ENCODE results near the gene SLC35C1. TPM values are rescaled to one million over a fixed set of nuclear protein-coding genes. Genes with fewer than 3 reads are reported as not detected.
"Not testable (repeated sequence)": the region's sequence is repeated elsewhere in the genome, so short reads cannot be mapped to it uniquely, and the experiment has no call there.

Gene SLC35C1
- total RNA-seq, 5 donors from 2014 or later (not counting 1 experiment from before 2014, with no cell fraction given) = 8.3 to 27.0 (median 23.9) TPM

DNA sequence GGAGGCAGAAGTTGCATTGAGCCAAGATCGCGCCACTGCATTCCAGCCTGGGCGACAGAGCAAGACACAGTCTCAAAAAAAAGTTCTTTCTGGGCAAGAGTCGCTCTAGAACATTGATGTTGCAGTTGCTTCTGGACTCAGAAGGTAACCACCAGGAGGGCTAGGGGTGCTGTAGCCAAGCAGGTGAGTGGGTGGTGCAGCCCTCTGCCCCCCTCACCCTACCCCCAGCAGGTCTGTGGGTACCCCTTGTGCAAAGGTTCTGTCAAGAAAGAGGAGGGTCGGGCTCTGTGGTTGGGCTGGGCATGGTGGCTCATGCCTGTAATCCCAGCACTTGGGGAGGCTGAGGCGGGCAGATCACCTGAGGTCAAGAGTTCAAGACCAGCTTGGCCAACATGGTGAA, 3.5 kb downstream of the SLC35C1 start:
- ATAC-seq (replicated peaks in 1 of 4); H3K9me3 ChIP-seq; H3K4me3 ChIP-seq (ENCODE audit: control insufficient read depth in 1 of 2, extremely low read depth in 1 of 2, low read length in 1 of 2); H3K27ac ChIP-seq (ENCODE audit: low read length); H3K9me3 Mint-ChIP-seq; POLR2A ChIA-PET; DNase-seq; H3K27me3 ChIP-seq (replicated peaks in 1 of 2; ENCODE audit: control insufficient read depth in 2 of 2, extremely low read depth in 1 of 2, insufficient read depth in 2 of 2, low read length in 1 of 2); CTCF ChIA-PET; H3K27me3 Mint-ChIP-seq: not testable (repeated sequence)
- 100% methylated on average over 2 of the region's 6 CpGs for WGBS (ENCODE audit: insufficient coverage)
- H3K4me1 ChIP-seq (ENCODE audit: control insufficient read depth in 1 of 2, extremely low read depth in 1 of 2, insufficient read depth in 2 of 2, low read length in 2 of 2) = peaks cover 12 to 61% of the 10 kb centered on the region in 2 experiments
- Mint-ChIP-seq H3K27ac (peak overlapping the region in 1 of 2 donors; percentile 71), H3K4me3 (peak overlapping the region in 1 of 3 donors; percentile 6), H3K36me3 (peaks cover 12% of the 10 kb centered on the region), H3K4me1 (peaks cover 48 to 52% (median 50%) of the 10 kb centered on the region in 3 donors)
- peaks cover 16 to 36% of the 10 kb centered on the region in 2 donors for H3K36me3 ChIP-seq (ENCODE audit: control insufficient read depth in 2 of 2, extremely low read depth in 1 of 2, insufficient read depth in 1 of 2, low read length in 1 of 2)

- WGBS (ENCODE audit: insufficient coverage) = 83% methylated on average over 11 of the region's 11 CpGs
- Histone ChIP-seq H3K36me3 (ENCODE audit: control insufficient read depth in 2 of 2, extremely low read depth in 1 of 2, insufficient read depth in 1 of 2, low read length in 1 of 2) (peaks cover 16 to 36% of the 10 kb centered on the region in 2 donors), H3K9me3 (no peaks in the 10 kb centered on the region), H3K4me1 (ENCODE audit: control insufficient read depth in 1 of 2, extremely low read depth in 1 of 2, insufficient read depth in 2 of 2, low read length in 2 of 2) (peaks cover 12 to 52% of the 10 kb centered on the region in 2 experiments), H3K4me3 (ENCODE audit: control insufficient read depth in 1 of 2, extremely low read depth in 1 of 2, low read length in 1 of 2) (no peak overlapping the region), H3K27me3 (replicated peaks in 1 of 2; ENCODE audit: control insufficient read depth in 2 of 2, extremely low read depth in 1 of 2, insufficient read depth in 2 of 2, low read length in 1 of 2) (no peaks in the 10 kb centered on the region), H3K27ac (ENCODE audit: low read length) (no peak overlapping the region)
- no peak for DNase-seq
- no peak overlapping the region for H3K4me3 Mint-ChIP-seq
- peak overlapping the region; percentile 64 to 77 for H3K27ac Mint-ChIP-seq
- H3K4me1 Mint-ChIP-seq = peaks cover 48 to 50% (median 50%) of the 10 kb centered on the region in 3 donors
- ChIA-PET CTCF (no interaction called here), POLR2A (no interaction called here)
- H3K27me3 Mint-ChIP-seq = no peaks in the 10 kb centered on the region
- no peak for ATAC-seq (replicated peaks in 1 of 4)
- no peaks in the 10 kb centered on the region for H3K9me3 Mint-ChIP-seq
- peaks cover 12% of the 10 kb centered on the region for H3K36me3 Mint-ChIP-seq
These were observed 4.8 kb downstream of the SLC35C1 start for GRCh38 chr11:45809456-45810395.

- H3K27me3 Mint-ChIP-seq = no peaks in the 10 kb centered on the region
- Histone ChIP-seq H3K9me3 (no peaks in the 10 kb centered on the region), H3K4me1 (ENCODE audit: control insufficient read depth in 1 of 2, extremely low read depth in 1 of 2, insufficient read depth in 2 of 2, low read length in 2 of 2) (peaks cover 12 to 48% of the 10 kb centered on the region in 2 experiments), H3K27ac (ENCODE audit: low read length) (no peak overlapping the region), H3K36me3 (ENCODE audit: control insufficient read depth in 2 of 2, extremely low read depth in 1 of 2, insufficient read depth in 1 of 2, low read length in 1 of 2) (peaks cover 16 to 36% of the 10 kb centered on the region in 2 donors), H3K4me3 (ENCODE audit: control insufficient read depth in 1 of 2, extremely low read depth in 1 of 2, low read length in 1 of 2) (no peak overlapping the region), H3K27me3 (replicated peaks in 1 of 2; ENCODE audit: control insufficient read depth in 2 of 2, extremely low read depth in 1 of 2, insufficient read depth in 2 of 2, low read length in 1 of 2) (no peaks in the 10 kb centered on the region)
- ATAC-seq (replicated peaks in 1 of 4) = no peak
- H3K36me3 Mint-ChIP-seq = peaks cover 12% of the 10 kb centered on the region
- WGBS (ENCODE audit: insufficient coverage) = 97% methylated on average over 19 of the region's 23 CpGs
- ChIA-PET CTCF (no interaction called here), POLR2A (no interaction called here)
- H3K27ac Mint-ChIP-seq = peak overlapping the region in 1 of 2 donors; percentile 77
- no peaks in the 10 kb centered on the region for H3K9me3 Mint-ChIP-seq
- DNase-seq = no peak
- peaks cover 46 to 50% (median 48%) of the 10 kb centered on the region in 3 donors for H3K4me1 Mint-ChIP-seq
- no peak overlapping the region for H3K4me3 Mint-ChIP-seq
These were observed 5.6 kb downstream of the SLC35C1 start for GRCh38 chr11:45810431-45811108.

- CTCF ChIA-PET = no interaction called here
- Mint-ChIP-seq H3K36me3 (peaks cover 12% of the 10 kb centered on the region), H3K9me3 (no peaks in the 10 kb centered on the region), H3K27me3 (no peaks in the 10 kb centered on the region), H3K4me1 (peaks cover 41 to 46% (median 45%) of the 10 kb centered on the region in 3 donors), H3K4me3 (no peak overlapping the region), H3K27ac (no peak overlapping the region)
- POLR2A ChIA-PET = no interaction called here
- Histone ChIP-seq H3K27ac (ENCODE audit: low read length) (no peak overlapping the region), H3K4me1 (ENCODE audit: control insufficient read depth in 1 of 2, extremely low read depth in 1 of 2, insufficient read depth in 2 of 2, low read length in 2 of 2) (peaks cover 8 to 43% of the 10 kb centered on the region in 2 experiments), H3K36me3 (ENCODE audit: control insufficient read depth in 2 of 2, extremely low read depth in 1 of 2, insufficient read depth in 1 of 2, low read length in 1 of 2) (peaks cover 16 to 36% of the 10 kb centered on the region in 2 donors), H3K27me3 (replicated peaks in 1 of 2; ENCODE audit: control insufficient read depth in 2 of 2, extremely low read depth in 1 of 2, insufficient read depth in 2 of 2, low read length in 1 of 2) (no peaks in the 10 kb centered on the region), H3K9me3 (no peaks in the 10 kb centered on the region), H3K4me3 (ENCODE audit: control insufficient read depth in 1 of 2, extremely low read depth in 1 of 2, low read length in 1 of 2) (no peak overlapping the region)
- 90% methylated on average over 13 of the region's 17 CpGs for WGBS (ENCODE audit: insufficient coverage)
- ATAC-seq (replicated peaks in 1 of 4) = no peak
- no peak for DNase-seq
These were observed 6.1 kb downstream of the SLC35C1 start for GRCh38 chr11:45811109-45811435.

DNA sequence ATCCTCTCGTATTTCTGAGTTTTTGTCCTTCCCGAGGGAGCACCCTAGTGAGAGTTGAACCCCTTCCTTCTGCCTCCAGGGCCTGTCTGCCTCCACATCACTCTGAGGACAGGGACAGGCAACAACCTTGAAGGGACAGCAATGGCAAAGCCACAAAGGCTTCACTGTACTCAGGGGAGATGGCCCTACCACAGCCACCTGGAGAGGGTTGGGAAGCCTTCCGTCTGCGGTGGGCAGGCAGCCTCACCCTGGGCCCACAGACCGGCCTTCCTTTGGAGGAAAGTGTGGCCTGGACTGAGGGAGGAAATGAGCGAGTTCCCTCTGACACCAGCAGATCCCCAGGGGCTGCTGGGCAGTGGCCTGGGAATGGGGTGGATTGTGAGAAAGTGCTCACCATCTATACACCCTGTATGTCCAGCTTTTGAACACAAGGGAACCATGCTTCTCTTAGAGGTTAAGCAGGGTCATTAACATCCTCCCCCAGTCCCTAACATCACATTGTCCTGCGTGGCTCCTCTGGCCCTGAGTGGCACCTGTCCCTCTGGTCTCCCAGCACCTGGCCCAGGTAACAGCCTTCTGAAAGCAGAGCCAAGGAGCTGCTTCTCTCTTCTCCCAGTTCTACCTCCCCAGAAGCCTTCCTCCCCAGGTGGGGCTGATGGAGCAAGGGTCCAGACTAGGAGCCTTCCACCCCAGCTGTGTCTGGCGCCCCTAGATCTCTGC, 6.8 kb downstream of the SLC35C1 start:
- no peaks in the 10 kb centered on the region for H3K9me3 Mint-ChIP-seq
- peaks cover 4 to 37% of the 10 kb centered on the region in 2 experiments for H3K4me1 ChIP-seq (ENCODE audit: control insufficient read depth in 1 of 2, extremely low read depth in 1 of 2, insufficient read depth in 2 of 2, low read length in 2 of 2)
- no peak overlapping the region for H3K4me3 Mint-ChIP-seq
- no peak overlapping the region for H3K27ac ChIP-seq (ENCODE audit: low read length)
- peak overlapping the region in 1 of 2 donors; percentile 61 for H3K27ac Mint-ChIP-seq
- no peaks in the 10 kb centered on the region for H3K9me3 ChIP-seq
- DNase-seq (no peak), ATAC-seq (replicated peaks in 1 of 4) (no peak)
- H3K4me3 ChIP-seq (ENCODE audit: control insufficient read depth in 1 of 2, extremely low read depth in 1 of 2, low read length in 1 of 2) = no peak overlapping the region
- POLR2A ChIA-PET = no interaction called here
- H3K4me1 Mint-ChIP-seq = peaks cover 34 to 40% (median 38%) of the 10 kb centered on the region in 3 donors
- H3K27me3 Mint-ChIP-seq = no peaks in the 10 kb centered on the region
- peaks cover 12% of the 10 kb centered on the region for H3K36me3 Mint-ChIP-seq
- H3K36me3 ChIP-seq (ENCODE audit: control insufficient read depth in 2 of 2, extremely low read depth in 1 of 2, insufficient read depth in 1 of 2, low read length in 1 of 2) = peaks cover 16 to 33% of the 10 kb centered on the region in 2 donors
- WGBS (ENCODE audit: insufficient coverage) = 95% methylated on average over 7 of the region's 8 CpGs
- CTCF ChIA-PET = no interaction called here
- H3K27me3 ChIP-seq (replicated peaks in 1 of 2; ENCODE audit: control insufficient read depth in 2 of 2, extremely low read depth in 1 of 2, insufficient read depth in 2 of 2, low read length in 1 of 2) = no peaks in the 10 kb centered on the region

Data from T-cell (primary cell).